ENCODE results near the gene SEL1L2. TPM values are rescaled to one million over a fixed set of nuclear protein-coding genes. Genes with fewer than 3 reads are reported as not detected.

Gene SEL1L2
- total RNA-seq, 1 experiment from 2014 or later = not detected

Small RNAs within 50 kb of the gene (small RNA-seq; reads per million reads assigned to genes)
- gene RNU6-278P = 0 reads per million in 2 experiments
- 0 reads per million in 2 experiments for gene RPS3P1

Other genes starting within 250 kb of the SEL1L2 start
- 22.8 and 24.9 TPM in 2 replicates for gene ESF1, start 205.7 kb downstream of the SEL1L2 start, total RNA-seq (2014; rRNA removed; shearing (Covaris generic))
- 30.3 and 30.5 TPM in 2 replicates for gene NDUFAF5, start 205.6 kb downstream of the SEL1L2 start, total RNA-seq (2014; rRNA removed; shearing (Covaris generic))
- 1.3 and 3.3 TPM in 2 replicates for gene MACROD2, start 4.9 kb upstream of the SEL1L2 start, total RNA-seq (2014; rRNA removed; shearing (Covaris generic))

Measured in SK-MEL-5 (cell line).